ENCODE data around the gene DPH6.
A peak's percentile ranks its signal among the peaks of the same experiment; 100 is the strongest.
"Not testable (repeated sequence)": the region's sequence is repeated elsewhere in the genome, so short reads cannot be mapped to it uniquely, and the experiment has no call there.

The DPH6 gene

DNA sequence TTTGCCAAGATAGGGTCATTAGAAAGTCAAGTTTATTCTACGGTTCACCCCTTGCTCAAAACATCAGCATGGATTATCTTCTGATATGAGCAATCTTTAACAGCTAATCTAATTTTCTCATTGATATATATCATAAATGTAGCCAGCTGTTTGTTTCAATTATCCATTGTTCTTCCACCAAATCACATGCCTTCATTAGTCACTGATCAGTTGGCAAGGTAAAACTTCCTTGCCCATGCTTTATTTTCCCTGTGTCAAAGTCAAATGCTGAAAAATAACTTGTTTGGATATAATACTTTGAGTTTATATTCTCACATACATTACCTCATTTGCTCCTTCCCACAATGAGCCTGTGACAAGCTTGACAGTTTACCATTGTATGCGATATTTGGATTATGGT, 60.6 kb downstream of the DPH6 start:
- no peak for DNase-seq (ENCODE audit: low spot score)

DNA sequence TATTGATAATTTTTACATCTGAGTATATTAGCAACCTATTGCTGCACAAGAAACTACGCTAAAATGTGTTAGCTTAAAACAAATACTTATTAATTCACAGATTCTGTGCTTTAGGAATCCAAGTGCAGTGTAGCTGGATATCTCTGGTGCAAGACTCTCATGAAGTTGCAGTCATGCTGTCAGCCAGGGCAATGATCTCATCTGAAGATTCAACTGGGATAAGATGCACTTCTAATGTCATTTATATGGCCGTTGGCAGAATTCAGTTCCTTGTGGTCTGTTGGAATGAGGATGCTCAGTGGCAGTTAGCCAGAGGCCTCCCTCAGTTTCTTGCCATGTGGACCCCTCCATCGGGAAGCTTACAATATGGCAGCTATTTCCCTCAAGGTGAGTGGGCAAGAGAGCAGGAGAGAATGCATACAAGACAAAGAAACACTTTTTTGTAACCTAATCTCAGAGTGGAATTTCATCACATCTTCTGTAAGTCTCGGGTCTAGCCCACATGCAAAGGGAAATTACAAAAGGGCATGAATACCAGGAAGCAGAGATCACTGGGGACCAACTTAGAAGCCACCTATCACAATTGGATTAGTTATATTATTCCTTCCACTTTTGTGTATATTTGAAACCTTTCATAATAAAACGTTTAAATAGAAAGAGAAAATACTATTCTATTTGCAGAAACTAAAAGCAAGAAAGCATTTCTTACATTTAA, 61.6 kb downstream of the DPH6 start:
- no peak for DNase-seq (ENCODE audit: low spot score)

DNA sequence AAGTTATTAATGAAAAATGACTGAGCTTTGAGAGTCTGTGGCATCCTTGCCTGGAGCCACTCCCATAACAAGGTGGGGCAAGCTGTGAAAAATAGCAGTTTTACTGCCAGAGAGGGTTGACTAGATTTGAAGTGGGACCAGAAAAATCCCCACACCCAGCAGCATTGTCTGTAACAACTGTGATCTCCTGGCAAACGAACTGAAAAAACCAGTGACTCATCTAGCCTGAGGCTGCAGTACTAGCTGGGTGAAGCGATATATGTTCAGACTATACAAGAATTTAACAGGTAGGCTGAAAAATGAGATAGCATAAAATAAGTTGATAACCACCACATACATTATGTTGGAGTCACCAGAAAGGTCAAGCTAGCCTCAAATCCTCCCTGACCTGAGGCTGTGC, 64.0 kb downstream of the DPH6 start:
- no peak for DNase-seq (ENCODE audit: low spot score)

DNA sequence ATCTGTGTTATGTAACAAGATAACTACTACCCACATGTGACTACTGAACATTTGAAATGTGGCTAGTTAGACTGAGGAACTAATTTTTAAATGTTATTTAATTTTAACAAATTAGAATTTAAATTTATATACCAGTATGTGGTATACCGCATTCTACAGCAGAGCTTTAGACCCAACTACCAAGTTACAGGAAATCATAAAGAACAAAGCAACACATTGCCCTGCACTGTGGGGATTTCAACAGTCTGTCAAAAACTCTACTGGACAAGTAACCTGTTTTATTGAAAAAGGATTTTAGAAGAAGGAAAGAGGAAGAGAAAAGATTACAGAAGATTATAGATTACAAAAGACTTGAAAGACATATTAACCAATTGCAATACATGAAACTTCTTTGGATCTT, 64.9 kb downstream of the DPH6 start:
- DNase-seq (ENCODE audit: low spot score), result no peak

DNA sequence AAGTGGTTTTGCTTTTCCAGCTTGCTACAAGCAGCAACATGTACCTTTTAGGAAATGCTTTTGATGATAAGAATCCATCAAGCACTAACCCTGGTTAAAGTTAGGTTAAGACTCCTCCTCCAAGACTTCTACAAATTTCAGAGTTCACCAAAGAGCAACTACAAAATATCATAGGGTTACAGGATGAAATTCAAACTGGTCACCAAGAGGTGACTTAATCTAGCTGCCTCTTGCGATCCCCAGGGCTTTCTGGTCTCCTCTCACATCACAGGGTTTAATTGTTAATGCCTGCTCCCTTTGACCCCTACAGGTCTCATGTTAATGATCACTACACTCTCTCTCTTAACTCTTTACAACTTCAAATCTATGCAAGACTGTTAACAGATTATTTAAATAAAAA, 66.5 kb downstream of the DPH6 start:
- no peak for DNase-seq (ENCODE audit: low spot score)

DNA sequence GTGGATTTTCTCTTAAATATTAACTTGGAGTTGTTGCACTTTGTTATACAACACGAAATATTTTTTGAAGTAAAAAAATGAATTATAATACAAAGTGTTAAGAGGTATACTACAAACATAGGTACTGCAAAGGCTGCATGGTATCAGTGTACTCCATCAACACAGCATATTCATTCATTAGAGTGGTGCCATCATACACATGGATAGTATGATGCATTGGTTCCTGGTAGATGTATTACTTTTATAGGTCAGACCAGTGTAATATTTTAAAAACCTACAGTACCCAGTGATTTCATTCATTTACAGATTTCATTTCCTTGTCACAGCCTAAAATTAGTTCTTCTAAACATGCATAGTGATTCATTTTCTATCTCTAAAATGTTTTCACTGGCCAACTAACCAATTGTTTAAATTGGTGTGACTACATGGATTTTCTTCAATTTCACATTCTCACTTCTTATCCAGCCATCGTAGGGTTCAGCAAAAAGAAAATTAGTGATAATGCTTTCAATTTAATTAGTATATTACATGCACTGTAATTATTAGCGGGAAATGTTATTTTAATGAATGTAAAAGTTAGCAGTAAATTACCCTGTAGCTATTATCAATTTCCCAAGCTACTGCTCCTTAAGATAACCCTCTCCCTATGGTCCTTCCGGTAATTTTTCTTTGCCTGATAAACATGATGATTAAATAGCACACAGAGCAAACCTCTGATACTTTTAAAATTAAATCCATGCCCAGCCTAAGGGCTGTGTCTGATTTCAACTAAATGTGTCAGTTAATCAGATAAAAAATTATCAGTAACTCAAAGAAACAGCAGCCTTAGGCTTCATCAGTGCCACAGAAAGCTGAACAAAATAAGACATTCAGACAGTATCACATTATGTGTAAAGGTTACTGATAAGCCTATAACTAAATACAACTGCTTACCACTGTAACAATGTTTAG, 68.4 kb downstream of the DPH6 start:
- DNase-seq (ENCODE audit: low spot score), result no peak

DNA sequence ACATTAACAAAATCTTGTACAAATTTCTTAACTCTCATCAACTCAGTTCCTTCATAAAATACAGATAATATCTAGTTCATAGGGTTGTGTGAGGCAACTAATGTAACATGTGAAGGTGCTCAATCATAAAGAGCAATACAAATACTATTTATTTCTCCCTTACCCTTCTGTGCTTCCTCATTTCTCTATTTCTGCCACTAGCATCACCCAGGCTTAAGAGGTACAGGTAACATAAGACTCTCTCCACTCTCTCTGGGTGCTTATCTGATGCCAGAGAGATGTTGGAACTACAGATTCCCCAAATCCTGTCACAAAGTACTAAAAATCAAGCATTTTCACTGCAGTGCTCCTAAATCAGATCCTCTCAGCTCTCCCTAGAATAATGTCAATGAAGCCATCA, 74.9 kb downstream of the DPH6 start:
- no peak for DNase-seq (ENCODE audit: low spot score)

DNA sequence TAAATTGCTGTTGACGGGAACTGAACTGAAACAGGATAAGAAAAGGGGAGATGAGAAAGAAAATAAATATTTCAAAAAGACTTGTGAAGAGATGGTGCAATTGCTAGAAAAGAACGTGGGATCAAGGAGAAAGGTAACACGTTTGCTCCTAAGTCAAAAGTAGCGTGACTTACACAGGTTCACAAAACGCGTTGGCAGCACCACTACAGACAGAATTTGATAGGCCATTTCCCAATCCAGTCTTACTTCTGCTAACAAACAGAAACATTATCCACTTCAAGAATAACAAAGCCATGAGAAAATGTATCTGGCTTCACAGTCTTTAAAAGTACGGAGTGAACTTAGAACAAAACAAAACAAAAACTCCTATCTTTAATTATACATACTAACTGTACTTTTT, 75.5 kb downstream of the DPH6 start:
- DNase-seq (ENCODE audit: low spot score), result no peak

DNA sequence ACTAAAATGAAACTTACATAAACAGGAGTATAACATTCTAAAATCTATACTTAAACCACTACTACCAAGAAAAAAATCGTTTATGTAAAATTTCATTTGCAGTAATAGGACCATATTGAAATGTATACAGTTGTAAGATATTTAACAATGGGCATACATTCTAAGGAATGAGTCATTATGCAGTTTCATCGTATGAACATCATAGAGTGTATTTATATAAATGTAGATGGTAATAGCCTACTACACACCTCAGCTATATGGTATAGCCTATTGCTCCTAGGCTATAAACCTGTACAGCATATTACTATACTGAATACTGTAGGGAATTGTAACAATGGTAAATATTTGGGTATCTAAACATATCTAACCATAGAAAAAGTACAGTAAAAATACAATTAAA, 79.5 kb downstream of the DPH6 start:
- no peak for DNase-seq (ENCODE audit: low spot score)

DNA sequence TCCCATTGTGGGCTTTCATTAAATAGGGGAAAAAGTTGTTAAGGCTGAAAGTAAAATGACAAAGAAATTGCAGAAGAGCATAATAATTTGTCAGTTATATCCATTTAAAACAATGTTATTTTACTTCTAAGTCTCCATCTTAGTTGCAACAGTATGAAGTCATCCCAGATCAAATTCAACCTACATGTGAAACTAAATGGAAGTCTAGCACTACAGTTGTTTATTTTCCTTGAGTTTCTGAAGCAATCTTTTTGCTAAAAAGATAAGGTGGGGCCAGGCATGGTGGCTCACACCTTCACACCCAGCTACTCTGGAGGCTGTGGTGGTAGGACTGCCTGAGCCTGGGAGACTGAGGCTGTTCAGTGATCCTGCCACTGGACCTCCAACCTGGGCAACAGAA, 80.2 kb downstream of the DPH6 start:
- no peak for DNase-seq (ENCODE audit: low spot score)

DNA sequence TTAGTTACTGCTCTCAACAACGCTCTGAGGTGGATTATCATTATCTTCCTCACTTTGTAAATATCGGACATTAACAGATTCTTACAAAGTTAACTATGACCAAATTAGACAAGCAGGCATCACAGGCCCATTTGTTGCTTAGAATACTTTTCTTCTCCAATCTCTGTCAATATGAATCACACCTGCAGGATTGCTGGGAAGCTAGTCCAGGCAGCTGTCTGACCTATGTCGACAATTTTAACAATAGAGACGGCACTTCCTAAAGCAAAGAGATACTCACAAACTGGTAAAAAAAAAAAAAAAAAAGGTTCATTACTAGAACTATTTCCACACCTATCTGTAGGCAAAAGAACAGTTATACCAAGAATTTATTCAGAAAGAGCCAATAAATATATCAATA, 85.3 kb downstream of the DPH6 start:
- no peak for DNase-seq (ENCODE audit: low spot score)

DNA sequence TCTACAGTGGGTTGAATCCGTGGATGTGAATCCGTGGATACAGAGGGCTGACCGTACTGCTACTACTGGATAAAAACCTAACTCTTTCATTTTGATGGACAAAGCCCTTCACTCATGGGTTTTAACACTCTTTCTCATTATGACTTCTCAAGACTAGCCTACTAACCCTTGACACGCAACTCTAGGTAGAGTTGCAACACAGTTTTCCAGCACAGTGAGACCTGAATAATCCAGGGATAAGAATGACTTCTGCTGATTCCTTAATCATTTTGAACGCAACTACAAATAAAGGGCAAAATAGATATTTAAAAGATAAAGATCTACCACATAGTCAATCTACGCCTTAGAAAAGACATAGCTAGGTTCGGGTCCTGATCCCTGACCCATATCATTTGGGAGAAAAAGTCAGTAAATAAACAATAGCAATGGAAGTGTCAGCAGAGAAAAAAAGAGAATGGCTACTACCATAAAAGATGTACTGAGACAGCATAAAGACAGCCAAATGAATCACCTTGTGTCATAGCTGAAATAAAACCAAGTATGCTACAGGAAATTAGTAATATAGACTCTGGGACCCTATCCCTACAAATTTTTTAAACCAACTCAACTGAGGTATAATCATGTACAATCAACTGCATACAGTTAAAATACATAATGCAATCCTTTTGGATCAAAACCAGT, 87.6 kb downstream of the DPH6 start:
- no peak for DNase-seq (ENCODE audit: low spot score)

DNA sequence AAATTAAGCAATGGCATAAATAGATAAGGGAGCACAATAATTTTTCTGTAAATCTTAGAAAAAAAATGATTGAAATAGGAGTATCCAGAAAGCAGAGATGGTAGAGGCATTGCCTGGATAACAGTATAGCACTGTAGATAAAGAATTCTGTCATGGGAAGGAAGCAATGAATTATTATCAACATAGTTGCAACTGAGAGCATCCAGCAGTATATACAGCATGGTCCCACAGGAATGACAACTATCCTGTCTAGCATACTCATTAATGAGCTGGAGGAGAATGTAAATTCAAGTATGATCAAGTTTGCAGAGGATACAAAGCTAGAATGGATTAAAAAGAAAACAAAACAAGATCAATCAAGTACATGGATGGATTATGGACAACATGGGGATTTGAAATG, 90.8 kb downstream of the DPH6 start:
- no peak for DNase-seq (ENCODE audit: low spot score)

DNA sequence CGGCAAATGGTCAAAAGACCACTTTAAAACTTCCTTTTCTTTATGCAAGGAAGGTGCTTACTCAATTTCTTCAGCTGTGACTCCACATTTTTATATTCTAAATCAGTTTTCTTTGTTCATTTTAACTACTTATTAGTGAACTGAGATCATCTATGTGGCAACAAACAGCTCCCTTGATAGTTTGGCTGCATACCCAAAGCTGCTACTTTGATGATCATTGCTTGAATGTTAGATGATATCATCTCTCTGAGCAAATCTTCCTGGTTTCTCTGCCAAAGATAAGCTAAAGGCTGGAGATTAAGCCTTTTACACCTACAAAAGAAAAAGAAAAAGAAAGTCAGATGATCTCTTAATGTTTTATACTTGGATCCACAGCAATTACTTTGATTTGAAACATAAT, 95.5 kb downstream of the DPH6 start:
- no peak for DNase-seq (ENCODE audit: low spot score)

DNA sequence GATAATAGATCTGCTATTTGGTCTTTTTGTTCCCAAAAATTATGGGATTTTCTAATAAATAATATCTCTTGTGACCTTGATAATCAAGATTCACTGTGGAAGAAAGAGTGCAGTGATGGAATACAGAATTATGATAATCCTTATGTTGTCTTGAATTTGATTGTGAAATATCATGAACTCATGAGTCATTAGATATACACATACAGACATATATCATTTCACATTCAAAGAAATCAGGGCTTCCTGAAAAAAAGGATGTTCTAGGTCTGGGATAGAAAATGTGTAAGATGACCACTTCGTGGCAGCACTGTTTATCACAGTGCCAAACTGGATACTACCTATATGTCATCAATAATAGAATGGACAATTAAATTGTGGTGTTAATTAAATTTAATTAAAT, 97.7 kb downstream of the DPH6 start:
- no peak for DNase-seq (ENCODE audit: low spot score)

DNA sequence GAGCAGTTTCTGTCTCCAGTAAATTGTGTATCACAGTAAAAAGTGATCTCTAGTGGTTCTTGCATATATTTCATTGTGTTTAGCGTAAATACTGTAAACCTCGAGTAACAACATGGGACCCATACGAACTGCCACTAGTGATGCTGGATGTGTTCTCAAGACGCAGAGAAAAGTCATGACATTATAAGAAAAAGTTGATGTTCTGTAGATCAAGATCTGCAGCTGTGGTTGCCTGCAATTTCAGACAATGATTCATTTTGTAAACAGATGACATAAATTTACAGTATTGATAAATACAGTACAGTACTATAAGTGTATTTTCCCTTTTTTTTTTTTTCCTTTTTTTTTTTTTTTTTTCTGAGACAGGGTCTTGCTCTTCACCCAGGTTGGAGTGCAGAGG, 100.1 kb downstream of the DPH6 start:
- no peak for DNase-seq (ENCODE audit: low spot score)

DNA sequence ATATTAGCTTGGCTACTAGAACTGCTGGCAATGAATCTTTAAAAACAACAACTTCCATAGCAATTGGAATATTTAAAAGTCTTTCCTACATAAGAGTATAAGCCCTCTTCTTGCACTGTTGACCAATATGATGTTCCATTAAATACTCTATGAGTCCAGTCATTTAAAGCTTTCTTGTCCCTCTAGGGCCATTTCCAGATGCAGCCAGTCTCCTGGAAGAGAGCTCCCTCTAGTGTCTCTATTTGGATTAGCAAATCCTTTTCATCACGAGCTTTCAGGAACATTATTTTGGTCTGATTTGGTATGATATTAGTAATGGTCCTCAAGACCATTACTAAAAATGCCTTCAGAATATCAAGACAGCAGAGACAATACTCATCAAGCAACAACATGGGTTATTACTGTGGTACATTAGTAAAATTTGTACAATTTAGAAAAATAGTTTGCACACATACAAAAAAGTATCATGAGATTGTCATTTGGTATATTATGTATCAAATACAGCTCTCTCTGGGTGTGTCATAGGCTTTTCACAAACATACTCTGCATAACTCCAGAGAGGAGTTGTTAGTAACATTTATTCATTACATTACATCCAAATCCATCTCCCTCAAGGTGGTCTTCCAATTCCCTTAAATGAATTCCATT, 101.3 kb downstream of the DPH6 start:
- peak; percentile 41 for DNase-seq (ENCODE audit: low spot score)

DNA sequence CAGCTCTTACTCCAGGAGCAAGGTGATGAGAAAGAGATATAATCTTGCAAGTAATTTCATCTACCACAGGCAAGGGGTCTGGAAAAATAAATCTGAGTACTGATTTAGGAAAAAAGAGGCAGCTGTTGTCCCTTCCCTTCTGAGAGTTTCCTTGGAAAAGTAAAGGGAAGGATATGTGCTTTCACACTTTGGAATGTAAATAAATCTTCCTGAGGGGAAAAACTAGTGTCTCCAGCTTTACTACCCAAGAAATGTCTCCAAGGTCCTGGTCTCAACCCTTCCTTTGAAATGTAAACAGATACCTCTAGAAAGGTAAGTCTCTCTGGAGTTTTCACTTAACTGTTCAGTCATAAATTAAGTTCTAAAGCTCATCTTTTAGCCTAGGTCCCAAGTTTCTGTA, 102.6 kb downstream of the DPH6 start:
- no peak for DNase-seq (ENCODE audit: low spot score)

DNA sequence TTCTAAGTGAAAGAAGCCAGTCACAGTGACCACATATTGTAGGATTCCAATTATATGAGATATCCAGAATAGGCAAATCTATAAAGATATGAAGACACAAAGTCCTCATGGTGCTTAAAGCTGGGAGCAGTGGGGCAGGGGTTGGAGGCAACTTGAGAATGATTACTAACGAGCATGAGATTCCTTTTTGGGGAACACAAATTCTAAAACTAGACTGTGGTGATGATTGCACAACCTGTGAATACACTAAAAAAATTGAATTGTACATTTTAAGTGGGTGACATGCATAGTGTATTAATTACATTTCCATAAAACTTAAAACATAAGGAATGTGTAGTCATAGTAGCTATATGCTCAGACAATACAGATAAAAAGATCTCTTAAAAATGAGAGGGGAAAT, 103.2 kb downstream of the DPH6 start:
- no peak for DNase-seq (ENCODE audit: low spot score)

DNA sequence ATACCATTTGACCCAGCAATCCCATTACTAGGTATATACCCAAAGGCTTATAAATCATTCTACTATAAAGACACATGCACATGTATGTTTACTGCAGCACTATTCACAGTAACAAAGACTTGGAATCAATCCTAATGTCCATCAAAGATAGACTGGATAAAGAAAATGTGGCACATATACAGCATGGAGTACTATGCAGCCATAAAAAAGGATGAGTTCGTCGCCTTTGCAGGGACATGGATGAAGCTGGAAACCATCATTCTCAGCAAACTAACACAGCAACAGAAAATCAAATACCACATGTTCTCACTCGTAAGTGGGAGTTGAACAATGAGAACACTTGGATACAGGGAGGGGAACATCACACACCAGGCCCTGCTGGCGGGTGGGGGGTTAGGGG, 104.7 kb downstream of the DPH6 start:
- DNase-seq (ENCODE audit: low spot score), result not testable (repeated sequence)

DNA sequence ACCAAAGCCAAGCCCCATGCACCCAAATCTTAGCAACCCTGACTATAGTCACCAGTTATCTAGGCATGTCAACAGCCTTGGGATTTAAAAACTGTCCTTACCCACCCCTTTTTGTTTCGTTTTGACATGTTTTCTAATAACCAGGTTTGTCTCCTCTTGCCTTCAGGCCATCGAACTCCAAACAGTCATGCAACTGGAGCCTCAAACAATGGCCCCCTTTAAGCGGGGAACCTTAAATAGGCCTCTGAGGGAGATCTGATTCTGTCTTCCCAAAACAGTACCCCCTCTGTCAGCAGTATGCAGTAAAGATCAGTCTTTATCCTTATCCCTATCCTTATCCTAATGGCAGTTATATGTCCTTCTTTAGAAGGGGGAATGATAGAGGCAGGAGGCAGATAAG, 105.7 kb downstream of the DPH6 start:
- DNase-seq (ENCODE audit: low spot score), result no peak

DNA sequence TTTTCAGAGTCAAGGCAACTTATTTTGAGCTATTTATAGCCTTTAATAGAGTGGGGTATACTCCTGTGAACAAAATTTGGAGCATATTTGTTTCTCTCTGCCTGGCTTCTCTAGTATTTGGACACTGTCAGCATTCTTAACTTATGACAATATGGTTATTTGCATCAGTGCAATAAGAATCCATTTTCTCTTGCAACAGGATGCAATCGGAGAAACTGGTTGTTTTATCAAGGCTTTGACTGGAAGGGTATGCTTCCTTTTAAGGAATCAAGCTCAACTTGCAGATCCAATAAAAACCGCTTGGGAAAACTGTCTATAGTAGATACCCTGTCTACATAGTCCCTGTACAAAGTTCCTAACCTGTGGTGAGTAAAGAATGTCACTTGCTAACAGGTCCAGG, 106.7 kb downstream of the DPH6 start:
- no peak for DNase-seq (ENCODE audit: low spot score)

DNA sequence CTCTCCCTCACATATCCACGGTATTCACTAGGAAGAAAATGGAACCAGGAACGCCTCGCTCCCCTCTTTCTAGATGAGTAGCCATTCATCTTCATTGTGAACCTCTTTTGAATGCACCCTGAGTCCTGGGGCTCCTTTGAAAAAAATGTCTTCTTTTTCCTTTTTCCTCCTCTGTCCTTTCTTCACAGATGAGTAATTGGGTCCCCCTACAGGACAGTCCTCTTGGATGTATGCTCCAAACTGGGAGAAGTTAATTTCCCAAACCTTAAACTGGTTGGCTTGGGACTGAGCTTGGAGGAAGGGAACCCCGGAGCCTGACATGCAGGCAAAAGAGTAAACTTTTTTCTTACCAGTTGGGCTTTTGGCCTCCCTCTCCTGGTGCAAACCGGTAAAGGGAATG, 108.8 kb downstream of the DPH6 start:
- no peak for DNase-seq (ENCODE audit: low spot score)

Data from D341Med (cell line).